ENCODE measurements around the gene MYCN.
"Not testable (repeated sequence)": the region's sequence is repeated elsewhere in the genome, so short reads cannot be mapped to it uniquely, and the experiment has no call there.

The MYCN gene

GRCh38 chr2:15939854-15940660 lies at the start of gene MYCN:
MYCN (plus strand) TSS chr2:15940550; CDS start chr2:15942065, 1,515 bp downstream.
- DNase-seq, result peak in 55 of 56 donors; percentile 12 to 87 (median 72)

- DNase-seq, result no peak
Observed at GRCh38 chr2:15890936-15891905, 49.1 kb upstream of the MYCN start.

- DNase-seq, result no peak
Observed at GRCh38 chr2:15892151-15892880, 48.0 kb upstream of the MYCN start.

GRCh38 chr2:15893085-15893484 lies 47.3 kb upstream of the MYCN start:
- no peak for DNase-seq

GRCh38 chr2:15893689-15894480 lies 46.5 kb upstream of the MYCN start:
- DNase-seq, result no peak

- DNase-seq, result no peak
Observed at GRCh38 chr2:15894481-15895144, 45.7 kb upstream of the MYCN start.

GRCh38 chr2:15895615-15896469 lies 44.5 kb upstream of the MYCN start:
- no peak for DNase-seq

- no peak for DNase-seq
Observed at GRCh38 chr2:15896859-15897258, 43.5 kb upstream of the MYCN start.

- no peak for DNase-seq
Observed at GRCh38 chr2:15897431-15898098, 42.8 kb upstream of the MYCN start.

GRCh38 chr2:15899327-15899612 lies 41.1 kb upstream of the MYCN start:
- no peak for DNase-seq

- no peak for DNase-seq
Observed at GRCh38 chr2:15899751-15900493, 40.4 kb upstream of the MYCN start.

- no peak for DNase-seq
Observed at GRCh38 chr2:15901095-15901807, 39.1 kb upstream of the MYCN start.

- DNase-seq, result no peak
Observed at GRCh38 chr2:15901808-15902130, 38.6 kb upstream of the MYCN start.

GRCh38 chr2:15903910-15904309 lies 36.4 kb upstream of the MYCN start:
- not testable (repeated sequence) for DNase-seq

- DNase-seq, result no peak
Observed at GRCh38 chr2:15905267-15905645, 35.1 kb upstream of the MYCN start.

- no peak for DNase-seq
Observed at GRCh38 chr2:15905986-15906491, 34.3 kb upstream of the MYCN start.

- DNase-seq, result no peak
Observed at GRCh38 chr2:15906778-15907177, 33.6 kb upstream of the MYCN start.
